NB4 (cell line): Measurements from ENCODE around the gene THRAP3.
"Not testable (repeated sequence)": the region's sequence is repeated elsewhere in the genome, so short reads cannot be mapped to it uniquely, and the experiment has no call there.

Experiments used
- MYC ChIP-seq: IDR thresholded peaks from 2 replicates; pipeline ENCODE4 v1.6.1; 2011; ENCODE audit warnings: low read depth, low read length
- POLR2A ChIP-seq: IDR thresholded peaks from 2 replicates; pipeline ENCODE4 v1.6.1; 2011; ENCODE audit warnings: mild to moderate bottlenecking; ENCODE audit not compliant: insufficient read length; ENCODE audit errors: extremely low read depth
- TF ChIP-seq, protein P1 (sequence below): IDR thresholded peaks from one replicate; pipeline ENCODE4 v1.5.1; 2012; ENCODE audit warnings: low read depth, low read length

DNA sequence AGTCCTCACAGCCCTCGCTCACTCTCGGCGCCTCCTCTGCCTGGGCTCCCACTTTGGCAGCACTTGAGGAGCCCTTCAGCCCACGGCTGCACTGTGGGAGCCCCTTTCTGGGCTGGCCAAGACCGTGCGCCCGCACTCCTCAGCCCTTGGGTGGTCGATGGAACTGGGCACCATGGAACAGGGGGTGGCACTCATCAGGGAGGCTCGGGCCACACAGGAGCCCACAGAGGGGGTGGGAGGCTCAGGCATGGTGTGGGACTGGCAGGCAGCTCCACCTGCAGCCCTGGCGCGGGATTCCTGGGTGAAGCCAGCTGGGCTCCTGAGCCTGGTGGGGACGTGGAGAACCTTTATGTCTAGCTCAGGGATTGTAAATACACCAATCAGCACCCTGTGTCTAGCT is 27.4 kb upstream of the THRAP3 start:
- TF ChIP-seq, protein P1, sequence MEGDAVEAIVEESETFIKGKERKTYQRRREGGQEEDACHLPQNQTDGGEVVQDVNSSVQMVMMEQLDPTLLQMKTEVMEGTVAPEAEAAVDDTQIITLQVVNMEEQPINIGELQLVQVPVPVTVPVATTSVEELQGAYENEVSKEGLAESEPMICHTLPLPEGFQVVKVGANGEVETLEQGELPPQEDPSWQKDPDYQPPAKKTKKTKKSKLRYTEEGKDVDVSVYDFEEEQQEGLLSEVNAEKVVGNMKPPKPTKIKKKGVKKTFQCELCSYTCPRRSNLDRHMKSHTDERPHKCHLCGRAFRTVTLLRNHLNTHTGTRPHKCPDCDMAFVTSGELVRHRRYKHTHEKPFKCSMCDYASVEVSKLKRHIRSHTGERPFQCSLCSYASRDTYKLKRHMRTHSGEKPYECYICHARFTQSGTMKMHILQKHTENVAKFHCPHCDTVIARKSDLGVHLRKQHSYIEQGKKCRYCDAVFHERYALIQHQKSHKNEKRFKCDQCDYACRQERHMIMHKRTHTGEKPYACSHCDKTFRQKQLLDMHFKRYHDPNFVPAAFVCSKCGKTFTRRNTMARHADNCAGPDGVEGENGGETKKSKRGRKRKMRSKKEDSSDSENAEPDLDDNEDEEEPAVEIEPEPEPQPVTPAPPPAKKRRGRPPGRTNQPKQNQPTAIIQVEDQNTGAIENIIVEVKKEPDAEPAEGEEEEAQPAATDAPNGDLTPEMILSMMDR = not testable (repeated sequence)
- TF ChIP-seq POLR2A, MYC: not testable (repeated sequence)
